Panc1 (cell line): ENCODE measurements around the gene POU3F1.

Source experiments
- CTCF ChIP-seq: fragments of 450-650 bp; IDR thresholded peaks from 2 replicates; pipeline ENCODE4 v1.5.1; 2017; ENCODE audit warnings: mild to moderate bottlenecking
- POLR2AphosphoS5 ChIP-seq: IDR thresholded peaks from 2 replicates; pipeline ENCODE4 v1.6.1; 2012; ENCODE audit warnings: mild to moderate bottlenecking, low read depth, low read length, moderate library complexity
- SIN3A ChIP-seq: IDR thresholded peaks from 2 replicates; pipeline ENCODE4 v1.6.1; 2012; ENCODE audit warnings: low read depth, mild to moderate bottlenecking, low read length, moderate library complexity, borderline replicate concordance; ENCODE audit not compliant: insufficient read depth

DNA sequence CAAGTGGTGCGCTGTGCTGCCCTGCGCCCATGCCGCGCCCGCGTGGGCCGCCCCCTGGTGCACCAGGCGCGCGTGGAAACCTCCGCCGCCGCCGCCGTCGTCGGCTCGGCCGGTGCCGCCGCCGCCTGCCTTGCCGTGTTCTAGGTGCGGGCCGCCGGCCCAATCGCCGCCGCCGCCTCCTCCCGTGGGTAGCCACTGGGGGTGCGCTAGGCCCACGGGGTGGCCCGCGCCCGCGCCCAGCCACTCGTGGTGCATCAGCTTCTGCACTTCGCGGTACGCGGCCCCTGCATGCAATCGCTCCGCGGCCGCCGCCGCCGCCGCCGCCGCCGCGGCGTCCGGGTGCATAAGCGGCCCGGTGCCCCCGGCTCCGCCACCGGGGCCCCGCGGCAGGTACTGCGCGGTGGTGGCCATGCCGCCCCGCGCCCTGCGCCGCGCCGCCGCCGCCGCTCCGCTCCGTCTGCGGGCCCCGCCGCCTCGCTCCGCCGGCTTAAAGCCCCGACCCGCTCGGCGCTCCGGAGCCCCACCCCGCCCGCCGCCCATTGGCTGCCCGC, at the start of gene POU3F1:
- TF ChIP-seq CTCF (no peak), POLR2AphosphoS5 (no peak), SIN3A (no peak)
